Thoracic aorta (tissue), 2 donors: ENCODE measurements around the gene CAND1. TPM values are rescaled to one million over a fixed set of nuclear protein-coding genes. Genes with fewer than 3 reads are reported as not detected.

Experiments
- ATAC-seq: fragments of 150-250 bp; one replicate; pipeline ENCODE4 v1.8.0; 2017; ENCODE audit warnings: low read depth; ENCODE audit not compliant: insufficient number of reproducible peaks, low FRiP score
- DNase-seq: peaks from one replicate; pipeline ENCODE4 v3.0.0-alpha.2; 2020; ENCODE audit warnings: low spot score
- H3K27ac ChIP-seq, 2 donors: fragments of 200-600 bp; sonication (generic); 1 replicate in 1 of 2; 2 replicates in 1 of 2; pipeline ENCODE4 v1.5.1; 2016; ENCODE audit warnings: mild to moderate bottlenecking in 2 of 2, moderate library complexity in 2 of 2
- H3K27me3 ChIP-seq: fragments of 200-600 bp; sonication (generic); replicated peaks from 2 replicates; pipeline ENCODE4 v1.6.0; 2016; ENCODE audit warnings: mild to moderate bottlenecking; ENCODE audit not compliant: insufficient read depth
- H3K36me3 ChIP-seq: fragments of 200-600 bp; sonication (generic); one replicate; pipeline ENCODE4 v1.5.1; 2016
- H3K4me1 ChIP-seq, 2 donors: fragments of 200-600 bp; sonication (generic); 1 replicate in 1 of 2; 2 replicates in 1 of 2; pipeline versions ENCODE4 v1.5.1 to v1.6.0; 2016; ENCODE audit warnings: low read depth in 2 of 2, mild to moderate bottlenecking in 1 of 2; ENCODE audit not compliant: control insufficient read depth in 1 of 2
- H3K4me3 ChIP-seq: fragments of 200-600 bp; sonication (generic); 2 replicates; pipeline ENCODE4 v1.5.1; 2016; ENCODE audit warnings: mild to moderate bottlenecking
- H3K9me3 ChIP-seq: fragments of 200-600 bp; sonication (generic); 2 replicates; pipeline ENCODE4 v1.5.1; 2016
- total RNA-seq, 2 donors: library from RNA; depleted of rRNA; stranded (reverse); fragments of >200 nt; gene quantifications; one replicate each; pipeline versions ENCODE4 v1.1.0 to v1.2.3, GENCODE V29; 2016
- TF ChIP-seq, protein P1 (sequence below): fragments of 200-600 bp; sonication (generic); IDR thresholded peaks from one replicate; pipeline ENCODE4 v1.5.1; 2019; ENCODE audit warnings: antibody characterized with exemption

The CAND1 gene
- total RNA-seq, 2 donors from 2014 or later, result 42.1 to 77.0 TPM

DNA sequence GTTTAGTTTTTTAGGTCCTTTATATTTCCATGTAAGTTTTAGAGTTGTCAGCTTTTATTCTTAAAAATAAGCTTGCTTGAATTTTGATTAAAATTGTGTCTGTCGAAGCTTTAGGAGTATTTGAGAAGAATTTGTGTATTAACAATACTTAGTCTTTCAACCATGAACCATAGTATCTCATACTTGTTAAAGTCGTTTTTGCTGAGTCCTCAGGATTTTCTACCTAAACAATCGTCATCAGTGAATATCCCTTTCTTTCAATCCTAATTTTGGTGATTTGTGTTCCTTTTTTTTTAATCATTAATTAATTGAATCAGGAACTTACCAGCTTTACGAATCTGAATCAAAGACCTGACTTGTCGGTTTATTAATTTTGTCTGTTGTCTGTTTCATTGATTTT is 18.2 kb downstream of the CAND1 start:
- Histone ChIP-seq H3K27ac (no peak overlapping the region), H3K4me3 (no peak overlapping the region), H3K36me3 (peaks cover 4% of the 10 kb centered on the region), H3K27me3 (no peaks in the 10 kb centered on the region), H3K4me1 (no peaks in the 10 kb centered on the region), H3K9me3 (no peaks in the 10 kb centered on the region)
- DNase-seq (no peak), ATAC-seq (no peak)
- TF ChIP-seq, protein P1, sequence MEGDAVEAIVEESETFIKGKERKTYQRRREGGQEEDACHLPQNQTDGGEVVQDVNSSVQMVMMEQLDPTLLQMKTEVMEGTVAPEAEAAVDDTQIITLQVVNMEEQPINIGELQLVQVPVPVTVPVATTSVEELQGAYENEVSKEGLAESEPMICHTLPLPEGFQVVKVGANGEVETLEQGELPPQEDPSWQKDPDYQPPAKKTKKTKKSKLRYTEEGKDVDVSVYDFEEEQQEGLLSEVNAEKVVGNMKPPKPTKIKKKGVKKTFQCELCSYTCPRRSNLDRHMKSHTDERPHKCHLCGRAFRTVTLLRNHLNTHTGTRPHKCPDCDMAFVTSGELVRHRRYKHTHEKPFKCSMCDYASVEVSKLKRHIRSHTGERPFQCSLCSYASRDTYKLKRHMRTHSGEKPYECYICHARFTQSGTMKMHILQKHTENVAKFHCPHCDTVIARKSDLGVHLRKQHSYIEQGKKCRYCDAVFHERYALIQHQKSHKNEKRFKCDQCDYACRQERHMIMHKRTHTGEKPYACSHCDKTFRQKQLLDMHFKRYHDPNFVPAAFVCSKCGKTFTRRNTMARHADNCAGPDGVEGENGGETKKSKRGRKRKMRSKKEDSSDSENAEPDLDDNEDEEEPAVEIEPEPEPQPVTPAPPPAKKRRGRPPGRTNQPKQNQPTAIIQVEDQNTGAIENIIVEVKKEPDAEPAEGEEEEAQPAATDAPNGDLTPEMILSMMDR, result no peak

DNA sequence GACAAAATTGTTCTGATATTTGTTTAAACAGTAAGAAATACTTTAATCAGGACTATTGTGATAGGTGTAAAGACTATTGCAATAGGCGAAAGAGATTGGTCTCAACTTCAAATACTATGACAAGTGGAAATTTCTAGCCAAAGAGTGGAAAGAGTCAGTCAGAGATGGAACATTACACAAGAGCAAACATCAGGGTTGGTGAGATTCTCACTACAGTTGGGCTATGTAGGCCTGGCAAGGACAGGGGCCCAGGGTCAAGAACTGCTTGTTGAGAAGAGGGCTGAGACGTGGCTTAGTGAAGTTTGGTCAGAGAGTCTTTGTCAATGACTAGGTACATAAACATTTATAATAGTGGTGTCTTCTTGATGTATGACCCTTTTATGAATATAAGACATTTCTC is 19.4 kb downstream of the CAND1 start:
- Histone ChIP-seq H3K4me3 (no peak overlapping the region), H3K36me3 (peaks cover 4% of the 10 kb centered on the region), H3K27me3 (no peaks in the 10 kb centered on the region), H3K9me3 (no peaks in the 10 kb centered on the region), H3K27ac (no peak overlapping the region), H3K4me1 (no peaks in the 10 kb centered on the region)
- TF ChIP-seq, protein P1, result no peak
- no peak for DNase-seq
- no peak for ATAC-seq

DNA sequence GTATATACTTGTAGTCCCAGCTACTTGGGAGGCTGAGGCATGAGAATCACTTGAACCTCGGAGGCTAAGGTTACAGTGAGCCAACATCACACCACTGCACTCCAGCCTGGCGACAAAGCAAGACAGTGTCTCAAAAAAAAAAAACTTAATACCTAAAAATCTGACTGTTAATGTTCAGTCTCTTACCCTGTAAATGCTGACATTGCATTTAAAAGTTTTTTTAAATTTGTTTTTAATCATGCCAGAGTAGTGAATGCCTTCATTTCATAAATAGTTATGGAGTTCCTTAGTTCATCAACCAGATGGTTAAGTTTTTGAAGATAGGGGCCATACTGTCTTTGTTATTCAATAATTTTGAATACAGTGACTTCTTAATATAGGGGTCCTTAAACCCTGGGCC is 21.2 kb downstream of the CAND1 start:
- no peaks in the 10 kb centered on the region for H3K27me3 ChIP-seq
- TF ChIP-seq, protein P1, result no peak
- DNase-seq (no peak), ATAC-seq (no peak)
- no peaks in the 10 kb centered on the region for H3K4me1 ChIP-seq
- no peak overlapping the region for H3K4me3 ChIP-seq
- no peaks in the 10 kb centered on the region for H3K36me3 ChIP-seq
- H3K27ac ChIP-seq, result no peak overlapping the region
- H3K9me3 ChIP-seq, result no peaks in the 10 kb centered on the region

DNA sequence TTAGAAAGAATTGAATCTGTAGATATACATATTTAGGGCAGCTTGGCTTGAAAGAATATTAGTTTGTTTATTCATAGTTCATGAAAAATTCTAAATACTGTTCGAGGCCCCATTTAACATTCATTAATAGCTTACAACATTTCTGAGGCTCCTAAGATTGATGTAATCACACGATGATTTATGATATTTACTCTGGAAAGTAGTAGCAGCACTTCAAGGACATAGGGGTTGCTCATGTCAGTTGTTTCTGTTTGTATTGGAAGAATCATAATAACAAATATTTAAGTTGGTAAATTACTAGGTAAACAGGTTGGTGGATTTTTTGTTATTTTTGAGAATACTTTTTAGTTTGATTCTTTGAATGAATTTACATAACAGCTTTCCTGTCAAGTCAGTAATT is 30.4 kb downstream of the CAND1 start:
- Histone ChIP-seq H3K9me3 (no peaks in the 10 kb centered on the region), H3K36me3 (peaks cover 3% of the 10 kb centered on the region), H3K4me1 (peaks cover 0 to 6% of the 10 kb centered on the region in 2 donors), H3K27ac (no peak overlapping the region), H3K27me3 (no peaks in the 10 kb centered on the region), H3K4me3 (no peak overlapping the region)
- TF ChIP-seq, protein P1, result no peak
- DNase-seq (no peak), ATAC-seq (no peak)

DNA sequence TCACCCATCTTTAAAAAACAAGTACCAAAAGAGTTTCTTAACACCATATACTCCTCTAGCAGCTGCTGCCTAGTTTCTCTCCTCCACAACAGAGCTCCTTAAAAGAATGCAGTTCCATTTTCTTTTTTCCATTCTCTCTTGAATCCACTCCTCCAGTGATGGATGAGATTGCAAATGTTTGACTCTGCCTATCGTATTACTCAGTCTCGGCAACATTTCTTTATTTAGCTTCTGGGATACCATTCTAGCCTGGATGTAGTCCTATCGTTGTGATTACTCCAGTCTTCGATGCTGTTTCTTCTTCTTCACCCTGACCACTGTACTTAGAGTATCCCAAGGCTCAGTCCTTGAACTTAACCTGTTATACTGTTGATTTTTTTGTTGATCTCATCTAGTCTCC is 30.8 kb downstream of the CAND1 start:
- ATAC-seq (no peak), DNase-seq (no peak)
- Histone ChIP-seq H3K4me1 (peaks cover 0 to 6% of the 10 kb centered on the region in 2 donors), H3K27me3 (no peaks in the 10 kb centered on the region), H3K36me3 (peaks cover 3% of the 10 kb centered on the region), H3K27ac (no peak overlapping the region), H3K9me3 (no peaks in the 10 kb centered on the region), H3K4me3 (no peak overlapping the region)
- TF ChIP-seq, protein P1, result no peak
